22Rv1 (cell line): ENCODE results near the gene VPS33A.

Source experiments
- CTCF ChIP-seq: fragments of 450-650 bp; IDR thresholded peaks from 2 replicates; pipeline ENCODE4 v1.5.1; 2017; ENCODE audit warnings: mild to moderate bottlenecking
- ZFX ChIP-seq: fragments of 450-650 bp; IDR thresholded peaks from 2 replicates; pipeline ENCODE4 v1.6.1; 2017; ENCODE audit warnings: antibody characterized with exemption, borderline replicate concordance

GRCh38 chr12:122184517-122184916, 81.8 kb downstream of the VPS33A start:
- TF ChIP-seq CTCF (no peak), ZFX (no peak)
